Body of pancreas (tissue), 4 donors: Measurements from ENCODE around the gene MRPS18A.

Experiments used
- POLR2A ChIP-seq, 3 donors: fragments of 450-650 bp; IDR thresholded peaks; one replicate each; pipeline ENCODE4 v1.6.1; 2016; ENCODE audit warnings: antibody characterized with exemption in 3 of 3, mild to moderate bottlenecking in 2 of 3
- TF ChIP-seq, protein P1 (sequence below), 7 experiments: fragments of 450-650 bp in 4 of 7; fragments of 200-600 bp in 3 of 7; sonication (generic) in 3 of 7; IDR thresholded peaks; one replicate each; pipeline ENCODE4 v1.5.1; 2016 to 2019; ENCODE audit warnings: antibody characterized with exemption in 7 of 7

DNA sequence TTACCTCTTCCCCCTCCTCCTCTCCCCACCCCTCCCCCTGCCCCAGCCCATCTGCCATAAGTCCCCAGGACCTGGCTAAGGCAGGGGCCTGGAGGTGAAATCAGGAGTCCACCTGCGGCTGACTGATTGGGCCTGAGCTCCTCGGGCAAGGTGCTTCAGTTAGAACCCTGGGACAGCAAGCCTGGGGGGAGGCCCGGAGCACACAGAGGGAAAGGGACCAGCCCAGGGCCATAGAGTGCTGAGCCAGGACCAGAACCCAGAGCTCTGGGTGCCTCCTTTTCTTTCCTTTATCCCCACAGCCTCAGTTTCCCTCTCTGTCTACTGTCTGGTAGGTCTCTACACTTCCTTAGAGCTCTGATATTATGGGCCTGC is 46.7 kb upstream of the MRPS18A start:
- no peak for TF ChIP-seq POLR2A (IDR thresholded peaks at IDR 0.05)
- TF ChIP-seq, protein P1, sequence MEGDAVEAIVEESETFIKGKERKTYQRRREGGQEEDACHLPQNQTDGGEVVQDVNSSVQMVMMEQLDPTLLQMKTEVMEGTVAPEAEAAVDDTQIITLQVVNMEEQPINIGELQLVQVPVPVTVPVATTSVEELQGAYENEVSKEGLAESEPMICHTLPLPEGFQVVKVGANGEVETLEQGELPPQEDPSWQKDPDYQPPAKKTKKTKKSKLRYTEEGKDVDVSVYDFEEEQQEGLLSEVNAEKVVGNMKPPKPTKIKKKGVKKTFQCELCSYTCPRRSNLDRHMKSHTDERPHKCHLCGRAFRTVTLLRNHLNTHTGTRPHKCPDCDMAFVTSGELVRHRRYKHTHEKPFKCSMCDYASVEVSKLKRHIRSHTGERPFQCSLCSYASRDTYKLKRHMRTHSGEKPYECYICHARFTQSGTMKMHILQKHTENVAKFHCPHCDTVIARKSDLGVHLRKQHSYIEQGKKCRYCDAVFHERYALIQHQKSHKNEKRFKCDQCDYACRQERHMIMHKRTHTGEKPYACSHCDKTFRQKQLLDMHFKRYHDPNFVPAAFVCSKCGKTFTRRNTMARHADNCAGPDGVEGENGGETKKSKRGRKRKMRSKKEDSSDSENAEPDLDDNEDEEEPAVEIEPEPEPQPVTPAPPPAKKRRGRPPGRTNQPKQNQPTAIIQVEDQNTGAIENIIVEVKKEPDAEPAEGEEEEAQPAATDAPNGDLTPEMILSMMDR (IDR thresholded peaks at IDR 0.05) = no peak
